HepG2 (cell line): ENCODE data around the gene SGK1. TPM values are rescaled to one million over a fixed set of nuclear protein-coding genes. Genes with fewer than 3 reads are reported as not detected.

ENCODE experiments used
- ATAC-seq: fragments of 200-7000 bp; cut with Tn5 transposase; 3 replicates; pipeline ENCODE4 v1.9.1; 2020; ENCODE audit warnings: mild to moderate bottlenecking, moderate library complexity
- BruUV-seq: library from RNA; stranded (reverse); fragments of 400-500 nt; replicated peaks from 2 replicates; lab custom pipeline; 2021; lab: Mats Ljungman, UMichigan
- CTCF ChIA-PET: fragments of 300-600 bp; formaldehyde crosslinking; extraction: SDS; loops from one replicate; lab custom pipeline; 2021; ENCODE audit warnings: low total read pairs, inconsistent platforms, low intra/inter-chr PET ratio; lab: Yijun Ruan, JAX
- POLR2A ChIA-PET: fragments of 350-600 bp; sonication (Branson Sonifier 250); formaldehyde crosslinking; loops from one replicate; lab custom pipeline; 2020; ENCODE audit warnings: antibody characterized with exemption, inconsistent platforms; lab: Yijun Ruan, JAX
- DNase-seq: peaks from one replicate; pipeline ENCODE4 v3.0.0-alpha.2; 2015; ENCODE audit warnings: low spot score
- FAIRE-seq: peaks from 3 replicates; lab custom pipeline; 2011; peaks lifted over from hg19 to GRCh38; lab: Jason Lieb, UNC
- H2AFZ ChIP-seq: one replicate; pipeline ENCODE4 v1.6.1; 2011; ENCODE audit warnings: low read length, inconsistent platforms
- H3K27ac ChIP-seq: fragments of 300-600 bp; 3 replicates; pipeline ENCODE4 v1.8.0; 2011; ENCODE audit warnings: mixed run types, mild to moderate bottlenecking, mixed read lengths, low read length, inconsistent platforms; ENCODE audit not compliant: insufficient read depth; ENCODE audit errors: extremely low read length
- H3K27me3 ChIP-seq, 2 experiments: fragments of 200-600 bp in 1 of 2; 2 replicates in 1 of 2; 3 replicates in 1 of 2; pipeline versions ENCODE4 v1.6.0 to v1.8.0; 2011; ENCODE audit warnings: low read length in 2 of 2, mild to moderate bottlenecking in 2 of 2, moderate library complexity in 2 of 2, inconsistent platforms in 1 of 2; ENCODE audit not compliant: insufficient read depth in 2 of 2, control insufficient read depth in 1 of 2
- H3K36me3 ChIP-seq, 2 experiments: fragments of 200-600 bp in 1 of 2; replicated peaks in 1 of 2; 2 replicates in 1 of 2; 3 replicates in 1 of 2; pipeline versions ENCODE4 v1.5.1 to v1.8.0; 2011; ENCODE audit warnings: low read length in 2 of 2, inconsistent platforms in 1 of 2; ENCODE audit not compliant: insufficient read depth in 2 of 2, control insufficient read depth in 1 of 2
- H3K4me1 ChIP-seq: 2 replicates; pipeline ENCODE4 v1.5.1; 2012; ENCODE audit warnings: low read length, inconsistent platforms; ENCODE audit not compliant: insufficient read depth
- H3K4me2 ChIP-seq: 2 replicates; pipeline ENCODE4 v1.6.0; 2011; ENCODE audit warnings: low read depth, low read length, inconsistent platforms
- H3K4me3 ChIP-seq, 3 experiments: fragments of 200-600 bp in 1 of 3; sonication (generic), shearing (Covaris generic) in 1 of 3; replicated peaks in 1 of 3; 2 replicates each; pipeline ENCODE4 v1.5.1; 2011 to 2016; ENCODE audit warnings: low read length in 3 of 3, inconsistent platforms in 2 of 3, low read depth in 2 of 3, mild to moderate bottlenecking in 2 of 3, control low read depth in 1 of 3, mixed read lengths in 1 of 3; ENCODE audit not compliant: insufficient read depth in 1 of 3
- H3K79me2 ChIP-seq: one replicate; pipeline ENCODE4 v1.6.1; 2011; ENCODE audit warnings: low read length, inconsistent platforms; ENCODE audit not compliant: insufficient read depth
- H3K9ac ChIP-seq: 2 replicates; pipeline ENCODE4 v1.6.0; 2011; ENCODE audit warnings: mild to moderate bottlenecking, low read depth, low read length, inconsistent platforms; ENCODE audit not compliant: insufficient read depth
- H3K9me3 ChIP-seq: 2 replicates; pipeline ENCODE4 v1.5.1; 2012; ENCODE audit warnings: mild to moderate bottlenecking, low read length
- H4K20me1 ChIP-seq: 2 replicates; pipeline ENCODE4 v1.6.0; 2011; ENCODE audit warnings: inconsistent platforms, mild to moderate bottlenecking, low read length, moderate library complexity; ENCODE audit not compliant: insufficient read depth
- NR2F6 ChIP-seq, 2 experiments: IDR thresholded peaks; 2 replicates each; pipeline ENCODE4 v1.6.1; 2016; ENCODE audit warnings: antibody characterized with exemption in 1 of 2, mild to moderate bottlenecking in 1 of 2
- POLR2AphosphoS2 ChIP-seq: IDR thresholded peaks from 2 replicates; pipeline ENCODE4 v1.6.1; 2011; ENCODE audit warnings: low read depth, low read length, improper control_type of control experiment
- RELA ChIP-seq: sonication (generic); formaldehyde crosslinking; IDR thresholded peaks from 2 replicates; pipeline ENCODE4 v1.4.0; 2020; ENCODE audit warnings: missing genetic modification reagents
- TBL1XR1 ChIP-seq: fragments of 150-350 bp; IDR thresholded peaks from 2 replicates; pipeline ENCODE4 v1.6.1; 2014; ENCODE audit warnings: borderline replicate concordance, low read length; ENCODE audit not compliant: partially characterized antibody
- ZFAT ChIP-seq: sonication (generic); formaldehyde crosslinking; conservative IDR thresholded peaks from 2 replicates; pipeline ENCODE4 v1.8.1; 2023; ENCODE audit warnings: missing genetic modification reagents, inconsistent platforms
- WGBS: methylation state at CpG from one replicate; pipeline ENCODE4 v1.1.6; 2017; ENCODE audit warnings: low lambda C conversion rate; 5-methylcytosine and 5-hydroxymethylcytosine counted together
- in situ Hi-C: cut with HindIII; loops from 2 replicates; pipeline ENCODE4 v1.10.0; 2017; ENCODE audit warnings: low pct_unique_long_range_greater_than_20kb; ENCODE audit not compliant: extremely low pct_ligation_motif_present
- intact Hi-C: fragments of 100-400 bp; cut with micrococcal nuclease; formaldehyde crosslinking; loops from one replicate; pipeline ENCODE4 v1.10.0; 2022; ENCODE audit not compliant: unreplicated experiment
- polyA plus RNA-seq, 8 experiments: library from polyadenylated mRNA; depleted of rRNA in 3 of 8; stranded (reverse) in 7 of 8; unstranded in 1 of 8; fragments of >200 nt; fragmentation: Illumina TruSeq in 4 of 8; extraction: Trizol in 4 of 8; gene quantifications; 2 replicates each; pipeline versions ENCODE4 v1.2.1 to v1.2.3, GENCODE V29; 2011 to 2016; ENCODE audit warnings: low read depth in 4 of 8, missing spikeins in 1 of 8, mixed read lengths in 1 of 8; ENCODE audit not compliant: insufficient read depth in 1 of 8
- total RNA-seq, 5 experiments: library from RNA; depleted of rRNA; stranded (reverse); fragments of >200 nt; fragmentation: Illumina TruSeq; extraction: Trizol; gene quantifications; 2 replicates each; pipeline ENCODE4 v1.2.3, GENCODE V29; 2016; ENCODE audit warnings: low read depth in 1 of 5
- TF ChIP-seq, protein P1 (sequence below): sonication (generic); formaldehyde crosslinking; IDR thresholded peaks from 2 replicates; pipeline ENCODE4 v1.5.1; 2020; ENCODE audit warnings: mild to moderate bottlenecking, missing genetic modification reagents, borderline replicate concordance

The SGK1 gene
- total and polyA plus RNA-seq, 2 of the 13 experiments (the other 11 are each of a cell fraction or from before 2014, with no cell fraction given): 56.1 to 56.2 TPM

DNA sequence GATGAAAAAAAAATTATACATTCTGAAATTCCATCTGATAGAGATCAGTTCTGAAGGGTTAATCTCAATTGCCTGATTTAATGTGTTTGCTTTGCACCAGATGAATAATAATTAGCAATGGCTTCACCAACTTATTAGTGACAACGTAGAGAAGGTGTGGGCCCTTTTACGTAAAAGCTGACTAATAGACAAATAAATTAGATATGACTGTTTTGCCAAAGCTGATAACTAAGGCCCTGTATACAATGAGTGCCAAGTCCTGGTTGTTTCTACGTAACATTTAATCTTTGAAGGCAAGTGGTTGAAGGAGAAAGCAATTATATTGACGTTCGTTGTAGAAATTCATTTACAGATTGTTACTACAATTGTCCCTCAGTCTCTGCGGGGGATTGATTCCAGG, 10.8 kb downstream of the SGK1 start:
- H4K20me1 ChIP-seq: no peaks in the 10 kb centered on the region
- FAIRE-seq (no peak), ATAC-seq (no peak), DNase-seq (no peak)
- intact Hi-C loops: no loop called here
- no TSS peak for BruUV-seq
- no peaks in the 10 kb centered on the region for H3K9me3 ChIP-seq
- H3K36me3 ChIP-seq: no peaks in the 10 kb centered on the region
- H2AFZ ChIP-seq: no peak overlapping the region
- H3K79me2 ChIP-seq: no peaks in the 10 kb centered on the region
- H3K4me3 ChIP-seq: no peak overlapping the region
- ChIA-PET CTCF (no interaction called here), POLR2A (no interaction called here)
- H3K4me1 ChIP-seq: peaks cover 11% of the 10 kb centered on the region
- in situ Hi-C loops: no loop called here
- H3K9ac ChIP-seq: no peak overlapping the region
- 43% methylated on average over 6 of the region's 6 CpGs for WGBS
- H3K27ac ChIP-seq: no peak overlapping the region
- TF ChIP-seq POLR2AphosphoS2 (no peak), RELA (CRISPR knock-in tag) (no peak), TBL1XR1 (no peak), ZFAT (CRISPR knock-in tag) (no peak), NR2F6 (IDR thresholded peaks at IDR 0.05) (no peak), NR2F6 (CRISPR knock-in tag; IDR thresholded peaks at IDR 0.05) (no peak)
- TF ChIP-seq, protein P1, sequence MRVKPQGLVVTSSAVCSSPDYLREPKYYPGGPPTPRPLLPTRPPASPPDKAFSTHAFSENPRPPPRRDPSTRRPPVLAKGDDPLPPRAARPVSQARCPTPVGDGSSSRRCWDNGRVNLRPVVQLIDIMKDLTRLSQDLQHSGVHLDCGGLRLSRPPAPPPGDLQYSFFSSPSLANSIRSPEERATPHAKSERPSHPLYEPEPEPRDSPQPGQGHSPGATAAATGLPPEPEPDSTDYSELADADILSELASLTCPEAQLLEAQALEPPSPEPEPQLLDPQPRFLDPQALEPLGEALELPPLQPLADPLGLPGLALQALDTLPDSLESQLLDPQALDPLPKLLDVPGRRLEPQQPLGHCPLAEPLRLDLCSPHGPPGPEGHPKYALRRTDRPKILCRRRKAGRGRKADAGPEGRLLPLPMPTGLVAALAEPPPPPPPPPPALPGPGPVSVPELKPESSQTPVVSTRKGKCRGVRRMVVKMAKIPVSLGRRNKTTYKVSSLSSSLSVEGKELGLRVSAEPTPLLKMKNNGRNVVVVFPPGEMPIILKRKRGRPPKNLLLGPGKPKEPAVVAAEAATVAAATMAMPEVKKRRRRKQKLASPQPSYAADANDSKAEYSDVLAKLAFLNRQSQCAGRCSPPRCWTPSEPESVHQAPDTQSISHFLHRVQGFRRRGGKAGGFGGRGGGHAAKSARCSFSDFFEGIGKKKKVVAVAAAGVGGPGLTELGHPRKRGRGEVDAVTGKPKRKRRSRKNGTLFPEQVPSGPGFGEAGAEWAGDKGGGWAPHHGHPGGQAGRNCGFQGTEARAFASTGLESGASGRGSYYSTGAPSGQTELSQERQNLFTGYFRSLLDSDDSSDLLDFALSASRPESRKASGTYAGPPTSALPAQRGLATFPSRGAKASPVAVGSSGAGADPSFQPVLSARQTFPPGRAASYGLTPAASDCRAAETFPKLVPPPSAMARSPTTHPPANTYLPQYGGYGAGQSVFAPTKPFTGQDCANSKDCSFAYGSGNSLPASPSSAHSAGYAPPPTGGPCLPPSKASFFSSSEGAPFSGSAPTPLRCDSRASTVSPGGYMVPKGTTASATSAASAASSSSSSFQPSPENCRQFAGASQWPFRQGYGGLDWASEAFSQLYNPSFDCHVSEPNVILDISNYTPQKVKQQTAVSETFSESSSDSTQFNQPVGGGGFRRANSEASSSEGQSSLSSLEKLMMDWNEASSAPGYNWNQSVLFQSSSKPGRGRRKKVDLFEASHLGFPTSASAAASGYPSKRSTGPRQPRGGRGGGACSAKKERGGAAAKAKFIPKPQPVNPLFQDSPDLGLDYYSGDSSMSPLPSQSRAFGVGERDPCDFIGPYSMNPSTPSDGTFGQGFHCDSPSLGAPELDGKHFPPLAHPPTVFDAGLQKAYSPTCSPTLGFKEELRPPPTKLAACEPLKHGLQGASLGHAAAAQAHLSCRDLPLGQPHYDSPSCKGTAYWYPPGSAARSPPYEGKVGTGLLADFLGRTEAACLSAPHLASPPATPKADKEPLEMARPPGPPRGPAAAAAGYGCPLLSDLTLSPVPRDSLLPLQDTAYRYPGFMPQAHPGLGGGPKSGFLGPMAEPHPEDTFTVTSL (CRISPR knock-in tag): no peak
- no peak overlapping the region for H3K4me2 ChIP-seq
- peaks cover 0 to 10% of the 10 kb centered on the region in 2 experiments; a peak in 3 of 5 replicates for H3K27me3 ChIP-seq
